HepG2 (cell line): ENCODE measurements around the gene PPARA. TPM values are rescaled to one million over a fixed set of nuclear protein-coding genes. Genes with fewer than 3 reads are reported as not detected.

Source experiments
- ARID2 ChIP-seq: sonication (generic); formaldehyde crosslinking; IDR thresholded peaks from 2 replicates; pipeline ENCODE4 v1.8.1; 2022; ENCODE audit warnings: mild to moderate bottlenecking, missing genetic modification reagents, borderline replicate concordance
- ARNT2 ChIP-seq: sonication (generic); formaldehyde crosslinking; IDR thresholded peaks from 2 replicates; pipeline ENCODE4 v1.8.0; 2022; ENCODE audit warnings: mild to moderate bottlenecking, low read depth, missing genetic modification reagents, moderate library complexity
- FOXP1 ChIP-seq, 2 experiments: fragments of 450-650 bp in 1 of 2; IDR thresholded peaks; 2 replicates each; pipeline ENCODE4 v1.6.1; 2017 to 2018; ENCODE audit warnings: antibody characterized with exemption in 1 of 2
- GATAD2A ChIP-seq: IDR thresholded peaks from 2 replicates; pipeline ENCODE4 v1.6.1; 2016
- GTF2F1 ChIP-seq: fragments of 150-350 bp; IDR thresholded peaks from 2 replicates; pipeline ENCODE4 v1.6.1; 2014; ENCODE audit warnings: low read length
- KDM4B ChIP-seq: sonication (generic); formaldehyde crosslinking; IDR thresholded peaks from 2 replicates; pipeline ENCODE4 v1.4.0; 2020; ENCODE audit warnings: missing genetic modification reagents
- KMT2B ChIP-seq: IDR thresholded peaks from 2 replicates; pipeline ENCODE4 v1.6.1; 2016; ENCODE audit warnings: missing genetic modification reagents, missing compliant biosample characterization
- NFKBIZ ChIP-seq: IDR thresholded peaks from 2 replicates; pipeline ENCODE4 v1.6.1; 2018; ENCODE audit warnings: missing genetic modification reagents, missing compliant biosample characterization
- PHF8 ChIP-seq: sonication (generic); formaldehyde crosslinking; IDR thresholded peaks from 2 replicates; pipeline ENCODE4 v1.5.0; 2020; ENCODE audit warnings: missing genetic modification reagents
- RCOR2 ChIP-seq: IDR thresholded peaks from 2 replicates; pipeline ENCODE4 v1.6.1; 2016; ENCODE audit warnings: missing biosample characterization, missing genetic modification reagents
- SMYD3 ChIP-seq: sonication (generic); formaldehyde crosslinking; IDR thresholded peaks from 2 replicates; pipeline ENCODE4 v1.8.1; 2023; ENCODE audit warnings: mild to moderate bottlenecking, missing genetic modification reagents
- SP2 ChIP-seq: sonication (generic); formaldehyde crosslinking; IDR thresholded peaks from 2 replicates; pipeline ENCODE4 v1.5.1; 2020; ENCODE audit warnings: mild to moderate bottlenecking, missing genetic modification reagents
- TBL1XR1 ChIP-seq: fragments of 150-350 bp; IDR thresholded peaks from 2 replicates; pipeline ENCODE4 v1.6.1; 2014; ENCODE audit warnings: borderline replicate concordance, low read length; ENCODE audit not compliant: partially characterized antibody
- ZFP36L1 ChIP-seq: sonication (generic); formaldehyde crosslinking; IDR thresholded peaks from 2 replicates; pipeline ENCODE4 v1.8.0; 2022; ENCODE audit warnings: mild to moderate bottlenecking, missing genetic modification reagents, moderate library complexity
- polyA plus RNA-seq, 8 experiments: library from polyadenylated mRNA; depleted of rRNA in 3 of 8; stranded (reverse) in 7 of 8; unstranded in 1 of 8; fragments of >200 nt; fragmentation: Illumina TruSeq in 4 of 8; extraction: Trizol in 4 of 8; gene quantifications; 2 replicates each; pipeline versions ENCODE4 v1.2.1 to v1.2.3, GENCODE V29; 2011 to 2016; ENCODE audit warnings: low read depth in 4 of 8, missing spikeins in 1 of 8, mixed read lengths in 1 of 8; ENCODE audit not compliant: insufficient read depth in 1 of 8
- total RNA-seq, 5 experiments: library from RNA; depleted of rRNA; stranded (reverse); fragments of >200 nt; fragmentation: Illumina TruSeq; extraction: Trizol; gene quantifications; 2 replicates each; pipeline ENCODE4 v1.2.3, GENCODE V29; 2016; ENCODE audit warnings: low read depth in 1 of 5
- TF ChIP-seq, protein P1 (sequence below): sonication (generic); formaldehyde crosslinking; IDR thresholded peaks from 2 replicates; pipeline ENCODE4 v1.4.0; 2020; ENCODE audit warnings: missing genetic modification reagents, mild to moderate bottlenecking, borderline replicate concordance
- TF ChIP-seq, protein P2 (sequence below): sonication (generic); formaldehyde crosslinking; IDR thresholded peaks from 2 replicates; pipeline ENCODE4 v1.4.0; 2020; ENCODE audit warnings: missing genetic modification reagents
- TF ChIP-seq, protein P3 (sequence below): sonication (generic); formaldehyde crosslinking; IDR thresholded peaks from 2 replicates; pipeline ENCODE4 v1.5.0; 2020; ENCODE audit warnings: mild to moderate bottlenecking, missing genetic modification reagents
- TF ChIP-seq, protein P4 (sequence below), 2 experiments: sonication (generic) in 1 of 2; formaldehyde crosslinking in 1 of 2; IDR thresholded peaks; 2 replicates each; pipeline versions ENCODE4 v1.4.0 to v1.6.1; 2018 to 2020; ENCODE audit warnings: missing genetic modification reagents in 2 of 2, borderline replicate concordance in 1 of 2, low read depth in 1 of 2, mild to moderate bottlenecking in 1 of 2, missing biosample characterization in 1 of 2

PPARA gene
- total and polyA plus RNA-seq, 2 of the 13 experiments (the other 11 are each of a cell fraction or from before 2014, with no cell fraction given), result 18.2 to 24.7 TPM

DNA sequence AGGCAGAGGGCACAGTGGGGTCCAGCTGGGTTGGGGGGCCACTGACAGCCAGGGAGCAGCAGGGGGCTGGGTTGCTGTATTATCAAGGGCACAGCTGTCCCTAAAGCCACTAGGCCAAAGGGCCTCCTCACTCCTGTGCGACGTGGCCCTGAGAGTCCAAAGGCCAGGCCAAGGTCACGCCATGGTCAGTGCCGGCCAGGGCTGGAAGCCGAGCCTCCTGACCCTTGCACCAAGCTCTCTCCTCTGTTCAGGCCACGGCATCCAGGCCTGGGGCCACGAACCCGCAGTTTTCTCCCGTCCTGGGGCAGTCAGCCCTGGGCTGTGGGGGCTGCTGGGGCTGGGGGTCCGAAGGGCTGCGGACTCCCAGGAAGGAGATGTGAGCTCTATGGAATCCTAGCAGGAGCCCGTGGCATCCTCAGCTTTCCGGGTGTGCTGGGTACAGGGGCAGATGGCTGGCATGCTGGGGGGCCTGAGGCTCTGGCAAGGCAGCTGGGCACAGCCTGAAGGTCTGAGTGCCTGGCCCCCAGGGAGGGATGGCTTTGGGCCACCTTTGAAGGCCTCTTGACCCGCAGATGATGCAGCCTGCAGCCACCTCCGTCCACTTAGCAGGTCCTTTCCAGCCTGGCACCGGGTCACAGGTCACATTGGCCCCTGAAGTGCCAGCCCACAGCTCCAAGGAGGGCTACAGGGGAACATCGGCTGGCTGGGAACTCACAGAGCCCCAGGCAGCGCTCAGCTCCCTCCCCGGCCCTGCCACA, 17.3 kb upstream of the PPARA start (continued):
- TF ChIP-seq KMT2B (CRISPR knock-in tag) (no peak), RCOR2 (peak; percentile 69; the same call in 1 of the 2 replicates), ZFP36L1 (0 out of 2 replicates have a peak, but pooled peaks have one; percentile 32), KDM4B (CRISPR knock-in tag) (no peak; the same call in 1 of the 2 replicates), FOXP1 (IDR thresholded peaks at IDR 0.05) (no peak), FOXP1 (CRISPR knock-in tag; IDR thresholded peaks at IDR 0.05) (peak; percentile 32; the same call in 1 of the 2 replicates), TBL1XR1 (peak; percentile 93), GATAD2A (peak; percentile 76), SMYD3 (CRISPR knock-in tag) (no peak), ARID2 (CRISPR knock-in tag) (no peak), GTF2F1 (no peak), PHF8 (CRISPR knock-in tag) (peak; percentile 53), SP2 (CRISPR knock-in tag) (no peak), NFKBIZ (no peak), ARNT2 (CRISPR knock-in tag) (no peak)
- TF ChIP-seq, protein P1, sequence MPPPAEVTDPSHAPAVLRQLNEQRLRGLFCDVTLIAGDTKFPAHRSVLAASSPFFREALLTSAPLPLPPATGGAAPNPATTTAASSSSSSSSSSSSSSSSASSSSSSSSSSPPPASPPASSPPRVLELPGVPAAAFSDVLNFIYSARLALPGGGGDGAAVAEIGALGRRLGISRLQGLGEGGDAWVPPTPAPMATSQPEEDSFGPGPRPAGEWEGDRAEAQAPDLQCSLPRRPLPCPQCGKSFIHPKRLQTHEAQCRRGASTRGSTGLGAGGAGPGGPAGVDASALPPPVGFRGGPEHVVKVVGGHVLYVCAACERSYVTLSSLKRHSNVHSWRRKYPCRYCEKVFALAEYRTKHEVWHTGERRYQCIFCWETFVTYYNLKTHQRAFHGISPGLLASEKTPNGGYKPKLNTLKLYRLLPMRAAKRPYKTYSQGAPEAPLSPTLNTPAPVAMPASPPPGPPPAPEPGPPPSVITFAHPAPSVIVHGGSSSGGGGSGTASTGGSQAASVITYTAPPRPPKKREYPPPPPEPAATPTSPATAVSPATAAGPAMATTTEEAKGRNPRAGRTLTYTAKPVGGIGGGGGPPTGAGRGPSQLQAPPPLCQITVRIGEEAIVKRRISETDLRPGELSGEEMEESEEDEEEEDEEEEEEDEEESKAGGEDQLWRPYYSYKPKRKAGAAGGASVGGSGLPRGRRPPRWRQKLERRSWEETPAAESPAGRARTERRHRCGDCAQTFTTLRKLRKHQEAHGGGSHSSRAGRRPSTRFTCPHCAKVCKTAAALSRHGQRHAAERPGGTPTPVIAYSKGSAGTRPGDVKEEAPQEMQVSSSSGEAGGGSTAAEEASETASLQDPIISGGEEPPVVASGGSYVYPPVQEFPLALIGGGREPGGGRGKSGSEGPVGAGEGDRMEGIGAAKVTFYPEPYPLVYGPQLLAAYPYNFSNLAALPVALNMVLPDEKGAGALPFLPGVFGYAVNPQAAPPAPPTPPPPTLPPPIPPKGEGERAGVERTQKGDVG (CRISPR knock-in tag), result 0 out of 2 replicates have a peak, but pooled peaks have one; percentile 59
- TF ChIP-seq, protein P2, sequence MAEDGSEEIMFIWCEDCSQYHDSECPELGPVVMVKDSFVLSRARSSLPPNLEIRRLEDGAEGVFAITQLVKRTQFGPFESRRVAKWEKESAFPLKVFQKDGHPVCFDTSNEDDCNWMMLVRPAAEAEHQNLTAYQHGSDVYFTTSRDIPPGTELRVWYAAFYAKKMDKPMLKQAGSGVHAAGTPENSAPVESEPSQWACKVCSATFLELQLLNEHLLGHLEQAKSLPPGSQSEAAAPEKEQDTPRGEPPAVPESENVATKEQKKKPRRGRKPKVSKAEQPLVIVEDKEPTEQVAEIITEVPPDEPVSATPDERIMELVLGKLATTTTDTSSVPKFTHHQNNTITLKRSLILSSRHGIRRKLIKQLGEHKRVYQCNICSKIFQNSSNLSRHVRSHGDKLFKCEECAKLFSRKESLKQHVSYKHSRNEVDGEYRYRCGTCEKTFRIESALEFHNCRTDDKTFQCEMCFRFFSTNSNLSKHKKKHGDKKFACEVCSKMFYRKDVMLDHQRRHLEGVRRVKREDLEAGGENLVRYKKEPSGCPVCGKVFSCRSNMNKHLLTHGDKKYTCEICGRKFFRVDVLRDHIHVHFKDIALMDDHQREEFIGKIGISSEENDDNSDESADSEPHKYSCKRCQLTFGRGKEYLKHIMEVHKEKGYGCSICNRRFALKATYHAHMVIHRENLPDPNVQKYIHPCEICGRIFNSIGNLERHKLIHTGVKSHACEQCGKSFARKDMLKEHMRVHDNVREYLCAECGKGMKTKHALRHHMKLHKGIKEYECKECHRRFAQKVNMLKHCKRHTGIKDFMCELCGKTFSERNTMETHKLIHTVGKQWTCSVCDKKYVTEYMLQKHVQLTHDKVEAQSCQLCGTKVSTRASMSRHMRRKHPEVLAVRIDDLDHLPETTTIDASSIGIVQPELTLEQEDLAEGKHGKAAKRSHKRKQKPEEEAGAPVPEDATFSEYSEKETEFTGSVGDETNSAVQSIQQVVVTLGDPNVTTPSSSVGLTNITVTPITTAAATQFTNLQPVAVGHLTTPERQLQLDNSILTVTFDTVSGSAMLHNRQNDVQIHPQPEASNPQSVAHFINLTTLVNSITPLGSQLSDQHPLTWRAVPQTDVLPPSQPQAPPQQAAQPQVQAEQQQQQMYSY (CRISPR knock-in tag), result no peak
- TF ChIP-seq, protein P3, sequence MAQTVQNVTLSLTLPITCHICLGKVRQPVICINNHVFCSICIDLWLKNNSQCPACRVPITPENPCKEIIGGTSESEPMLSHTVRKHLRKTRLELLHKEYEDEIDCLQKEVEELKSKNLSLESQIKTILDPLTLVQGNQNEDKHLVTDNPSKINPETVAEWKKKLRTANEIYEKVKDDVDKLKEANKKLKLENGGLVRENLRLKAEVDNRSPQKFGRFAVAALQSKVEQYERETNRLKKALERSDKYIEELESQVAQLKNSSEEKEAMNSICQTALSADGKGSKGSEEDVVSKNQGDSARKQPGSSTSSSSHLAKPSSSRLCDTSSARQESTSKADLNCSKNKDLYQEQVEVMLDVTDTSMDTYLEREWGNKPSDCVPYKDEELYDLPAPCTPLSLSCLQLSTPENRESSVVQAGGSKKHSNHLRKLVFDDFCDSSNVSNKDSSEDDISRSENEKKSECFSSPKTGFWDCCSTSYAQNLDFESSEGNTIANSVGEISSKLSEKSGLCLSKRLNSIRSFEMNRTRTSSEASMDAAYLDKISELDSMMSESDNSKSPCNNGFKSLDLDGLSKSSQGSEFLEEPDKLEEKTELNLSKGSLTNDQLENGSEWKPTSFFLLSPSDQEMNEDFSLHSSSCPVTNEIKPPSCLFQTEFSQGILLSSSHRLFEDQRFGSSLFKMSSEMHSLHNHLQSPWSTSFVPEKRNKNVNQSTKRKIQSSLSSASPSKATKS (CRISPR knock-in tag), result no peak
- TF ChIP-seq, protein P4, sequence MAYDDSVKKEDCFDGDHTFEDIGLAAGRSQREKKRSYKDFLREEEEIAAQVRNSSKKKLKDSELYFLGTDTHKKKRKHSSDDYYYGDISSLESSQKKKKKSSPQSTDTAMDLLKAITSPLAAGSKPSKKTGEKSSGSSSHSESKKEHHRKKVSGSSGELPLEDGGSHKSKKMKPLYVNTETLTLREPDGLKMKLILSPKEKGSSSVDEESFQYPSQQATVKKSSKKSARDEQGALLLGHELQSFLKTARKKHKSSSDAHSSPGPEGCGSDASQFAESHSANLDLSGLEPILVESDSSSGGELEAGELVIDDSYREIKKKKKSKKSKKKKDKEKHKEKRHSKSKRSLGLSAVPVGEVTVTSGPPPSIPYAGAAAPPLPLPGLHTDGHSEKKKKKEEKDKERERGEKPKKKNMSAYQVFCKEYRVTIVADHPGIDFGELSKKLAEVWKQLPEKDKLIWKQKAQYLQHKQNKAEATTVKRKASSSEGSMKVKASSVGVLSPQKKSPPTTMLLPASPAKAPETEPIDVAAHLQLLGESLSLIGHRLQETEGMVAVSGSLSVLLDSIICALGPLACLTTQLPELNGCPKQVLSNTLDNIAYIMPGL (CRISPR knock-in tag; IDR thresholded peaks at IDR 0.05; ENCODE audit: borderline replicate concordance in 1 of 2, low read depth in 1 of 2), result peak in 1 of 2 experiments; percentile 27; a peak in 1 of 4 replicates
